ENCODE measurements around the gene ATG14. TPM values are rescaled to one million over a fixed set of nuclear protein-coding genes. Genes with fewer than 3 reads are reported as not detected.
"Not testable (repeated sequence)": the region's sequence is repeated elsewhere in the genome, so short reads cannot be mapped to it uniquely, and the experiment has no call there.

ATG14 gene
- total RNA-seq, 1 experiment from 2014 or later: 13.6 TPM

GRCh38 chr14:55425091-55425490 lies 13.5 kb upstream of the ATG14 start:
- H3K36me3 ChIP-seq (ENCODE audit: low read depth): no peaks in the 10 kb centered on the region
- BruUV-seq (replicated peaks): no TSS peak
- H2AFZ ChIP-seq: no peak overlapping the region
- H3K9me3 ChIP-seq (ENCODE audit: insufficient read depth, low read depth): no peaks in the 10 kb centered on the region
- no peaks in the 10 kb centered on the region for H4K20me1 ChIP-seq (ENCODE audit: insufficient read depth)
- no peak for DNase-seq
- no peaks in the 10 kb centered on the region for H3K9me2 ChIP-seq (ENCODE audit: insufficient read depth)
- no peak for TF ChIP-seq CTCF (conservative IDR thresholded peaks at IDR 0.05)
- no peak for TF ChIP-seq EZH2 (IDR thresholded peaks at IDR 0.05; ENCODE audit: low read depth)
- no peak overlapping the region for H3K4me2 ChIP-seq
- H3F3A ChIP-seq (ENCODE audit: insufficient read depth, low read depth): peaks cover 18% of the 10 kb centered on the region; the same call in 1 of the 2 replicates
- no peak overlapping the region for H3K4me3 ChIP-seq
- ChIA-PET POLR2A (ENCODE audit: unreplicated experiment) (interaction anchor here (0.6 kb wide), 1 partner anchor 184 kb away, joined by 10 read pairs; no protein-coding TSS in a partner anchor), CTCF (interaction anchor here (0.6 kb wide), 1 partner anchor 214 kb away, joined by 3 read pairs; no protein-coding TSS in a partner anchor)
- no peaks in the 10 kb centered on the region for H3K27me3 ChIP-seq (ENCODE audit: insufficient read depth, low read depth)
- H3K27ac ChIP-seq: no peak overlapping the region
- intact Hi-C loops (cut with micrococcal nuclease; ENCODE audit: unreplicated experiment): loop anchor here (5.0 kb wide), 1 partner anchor 858 kb away; the partner anchor contains the start of gene SAMD4A
- H3K4me1 ChIP-seq (replicated peaks; ENCODE audit: insufficient read depth): peaks cover 32% of the 10 kb centered on the region
- H3K79me2 ChIP-seq (ENCODE audit: low read depth): no peaks in the 10 kb centered on the region

- 0 out of 2 replicates have a peak overlapping the region, but pooled peaks have one; percentile 4 for H3K4me2 ChIP-seq
- no peaks in the 10 kb centered on the region for H3K9me2 ChIP-seq (ENCODE audit: insufficient read depth)
- H3K4me1 ChIP-seq (replicated peaks; ENCODE audit: insufficient read depth): peaks cover 27% of the 10 kb centered on the region
- H3K79me2 ChIP-seq (ENCODE audit: low read depth): no peaks in the 10 kb centered on the region
- peaks cover 10% of the 10 kb centered on the region; the same call in 1 of the 2 replicates for H3F3A ChIP-seq (ENCODE audit: insufficient read depth, low read depth)
- H4K20me1 ChIP-seq (ENCODE audit: insufficient read depth): no peaks in the 10 kb centered on the region
- TF ChIP-seq EZH2 (IDR thresholded peaks at IDR 0.05; ENCODE audit: low read depth): no peak
- no peak for TF ChIP-seq CTCF (conservative IDR thresholded peaks at IDR 0.05)
- H3K27me3 ChIP-seq (ENCODE audit: insufficient read depth, low read depth): no peaks in the 10 kb centered on the region
- no peak overlapping the region for H2AFZ ChIP-seq
- H3K36me3 ChIP-seq (ENCODE audit: low read depth): no peaks in the 10 kb centered on the region
- intact Hi-C loops (cut with micrococcal nuclease; ENCODE audit: unreplicated experiment): no loop called here
- no peak overlapping the region for H3K27ac ChIP-seq
- CTCF ChIA-PET: no interaction called here
- POLR2A ChIA-PET (ENCODE audit: unreplicated experiment): no interaction called here
- H3K4me3 ChIP-seq: no peak overlapping the region
- peak in 1 of 2 experiments; percentile 71 for DNase-seq
- H3K9me3 ChIP-seq (ENCODE audit: insufficient read depth, low read depth): no peaks in the 10 kb centered on the region
- BruUV-seq (replicated peaks): no TSS peak
Observed at GRCh38 chr14:55423969-55424368, 12.3 kb upstream of the ATG14 start.

GRCh38 chr14:55422338-55422737 lies 10.7 kb upstream of the ATG14 start:
- H3K4me2 ChIP-seq; H3K36me3 ChIP-seq (ENCODE audit: low read depth); H3F3A ChIP-seq (ENCODE audit: insufficient read depth, low read depth); intact Hi-C loops (cut with micrococcal nuclease; ENCODE audit: unreplicated experiment); H3K9me3 ChIP-seq (ENCODE audit: insufficient read depth, low read depth); H3K27ac ChIP-seq; H3K4me3 ChIP-seq; H3K9me2 ChIP-seq (ENCODE audit: insufficient read depth); H3K27me3 ChIP-seq (ENCODE audit: insufficient read depth, low read depth); CTCF ChIA-PET; H2AFZ ChIP-seq; H3K79me2 ChIP-seq (ENCODE audit: low read depth); H4K20me1 ChIP-seq (ENCODE audit: insufficient read depth); DNase-seq; BruUV-seq (replicated peaks): not testable (repeated sequence)
- POLR2A ChIA-PET (ENCODE audit: unreplicated experiment): interaction anchor here (0.5 to 0.7 kb wide), 2 partner anchors 37 to 226 kb away, joined by 5 to 7 read pairs; no protein-coding TSS in a partner anchor
- H3K4me1 ChIP-seq (replicated peaks; ENCODE audit: insufficient read depth): peaks cover 27% of the 10 kb centered on the region

- ChIA-PET POLR2A (ENCODE audit: unreplicated experiment) (no interaction called here), CTCF (no interaction called here)
- H3K9me3 ChIP-seq (ENCODE audit: insufficient read depth, low read depth): no peaks in the 10 kb centered on the region
- peaks cover 14% of the 10 kb centered on the region; the same call in 1 of the 2 replicates for H3K4me1 ChIP-seq (replicated peaks; ENCODE audit: insufficient read depth)
- H3K79me2 ChIP-seq (ENCODE audit: low read depth): no peaks in the 10 kb centered on the region
- no peaks in the 10 kb centered on the region for H3F3A ChIP-seq (ENCODE audit: insufficient read depth, low read depth)
- H3K27me3 ChIP-seq (ENCODE audit: insufficient read depth, low read depth): no peaks in the 10 kb centered on the region
- no TSS peak for BruUV-seq (replicated peaks)
- no peak overlapping the region for H2AFZ ChIP-seq
- no peaks in the 10 kb centered on the region for H4K20me1 ChIP-seq (ENCODE audit: insufficient read depth)
- H3K27ac ChIP-seq: no peak overlapping the region
- intact Hi-C loops (cut with micrococcal nuclease; ENCODE audit: unreplicated experiment): no loop called here
- no peak overlapping the region for H3K4me2 ChIP-seq
- TF ChIP-seq EZH2 (IDR thresholded peaks at IDR 0.05; ENCODE audit: low read depth) (no peak), CTCF (conservative IDR thresholded peaks at IDR 0.05) (no peak)
- no peak overlapping the region for H3K4me3 ChIP-seq
- no peaks in the 10 kb centered on the region for H3K36me3 ChIP-seq (ENCODE audit: low read depth)
- H3K9me2 ChIP-seq (ENCODE audit: insufficient read depth): no peaks in the 10 kb centered on the region
- no peak for DNase-seq
Observed at GRCh38 chr14:55419663-55420062, 8.0 kb upstream of the ATG14 start.
